ENCODE measurements around the gene RNF34.

Gene RNF34

DNA sequence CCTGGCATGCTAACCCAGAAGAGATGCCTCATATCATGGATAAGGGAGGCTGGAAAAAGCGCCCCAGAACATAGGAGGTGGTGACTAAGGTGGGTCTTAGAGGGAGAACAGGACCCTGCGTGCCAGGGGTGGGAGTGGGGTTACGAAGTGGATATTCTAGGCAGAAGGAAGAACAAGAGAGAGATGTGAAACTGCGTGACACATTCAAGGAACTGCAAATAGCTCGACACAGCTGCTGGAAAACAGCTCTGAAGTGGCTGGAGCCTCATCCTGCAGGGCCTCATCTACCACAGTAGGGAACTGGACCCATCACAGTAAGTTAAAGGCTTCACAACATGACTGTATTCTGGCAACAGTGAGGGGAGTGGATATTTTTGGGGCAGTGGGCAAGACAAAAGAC lies 61.1 kb downstream of the RNF34 start:
- no peak for DNase-seq (ENCODE audit: low read depth, low spot score)

DNA sequence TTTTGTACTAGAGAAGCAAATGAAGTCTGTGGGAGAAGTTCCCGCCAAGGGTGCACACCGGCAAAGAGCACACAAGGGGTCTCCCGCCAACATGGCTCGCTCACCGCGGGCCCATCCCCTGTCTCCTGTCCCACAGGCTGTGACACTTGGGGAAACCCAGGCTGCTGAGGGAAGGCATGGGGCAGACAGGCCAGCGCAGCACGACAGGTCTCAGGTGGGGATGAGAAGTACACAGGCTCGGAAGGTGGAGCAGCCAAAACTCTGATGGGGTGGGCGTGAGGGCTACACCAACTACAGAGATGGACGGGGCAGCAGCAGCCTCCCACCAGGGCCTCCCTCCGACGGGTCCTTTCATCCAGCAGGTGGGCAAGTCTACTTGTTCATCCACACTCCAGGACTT lies 64.4 kb downstream of the RNF34 start:
- no peak for DNase-seq (ENCODE audit: low read depth, low spot score)
- H3K27ac ChIP-seq, result no peak overlapping the region

More for the DNA sequence above, 61.1 kb downstream of the RNF34 start:
- no peak overlapping the region for H3K27ac ChIP-seq

DNA sequence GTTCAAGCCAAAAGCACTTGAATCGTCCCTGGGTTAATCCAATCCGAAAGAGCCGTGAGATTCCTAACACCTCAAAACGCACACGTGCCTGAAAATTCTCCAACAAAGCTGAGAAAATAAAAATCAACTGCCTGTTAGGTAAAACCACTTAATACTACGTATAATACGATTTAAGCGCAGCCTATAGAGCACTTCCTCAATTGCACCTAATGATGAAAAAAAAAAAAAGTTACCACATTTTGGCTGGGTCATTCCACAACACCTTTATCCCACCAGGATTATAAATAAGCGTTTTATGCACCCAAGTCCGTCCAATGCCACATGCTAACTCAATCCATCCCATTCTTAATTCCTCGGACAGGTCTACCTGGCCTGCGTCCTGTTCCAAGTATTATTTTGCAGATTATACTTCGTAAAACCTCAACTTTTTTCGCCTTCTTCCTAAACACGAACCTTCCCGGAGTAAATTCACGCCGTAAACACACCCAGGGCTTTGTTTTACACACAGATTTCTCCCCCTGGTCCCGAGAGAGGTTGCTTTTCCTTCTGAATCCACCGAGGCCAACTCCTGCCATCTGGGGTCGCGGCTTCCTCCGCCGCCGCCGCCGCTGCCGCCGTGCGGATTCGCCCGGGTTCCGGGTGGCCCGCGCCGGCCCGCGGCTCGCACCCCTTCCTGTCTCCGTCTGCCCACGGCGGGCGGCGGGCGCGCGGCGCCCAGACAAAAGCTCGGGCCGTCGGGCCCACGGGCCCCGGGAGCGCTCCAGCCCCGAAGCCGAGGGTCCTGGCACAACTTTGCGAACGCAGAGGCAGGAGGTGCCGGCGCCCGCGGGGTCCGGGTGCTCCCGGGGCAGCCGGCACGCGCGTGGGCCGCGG lies 66.2 kb downstream of the RNF34 start:
- no peak for DNase-seq (ENCODE audit: low read depth, low spot score)
- H3K27ac ChIP-seq, result peak overlapping the region; percentile 32

DNA sequence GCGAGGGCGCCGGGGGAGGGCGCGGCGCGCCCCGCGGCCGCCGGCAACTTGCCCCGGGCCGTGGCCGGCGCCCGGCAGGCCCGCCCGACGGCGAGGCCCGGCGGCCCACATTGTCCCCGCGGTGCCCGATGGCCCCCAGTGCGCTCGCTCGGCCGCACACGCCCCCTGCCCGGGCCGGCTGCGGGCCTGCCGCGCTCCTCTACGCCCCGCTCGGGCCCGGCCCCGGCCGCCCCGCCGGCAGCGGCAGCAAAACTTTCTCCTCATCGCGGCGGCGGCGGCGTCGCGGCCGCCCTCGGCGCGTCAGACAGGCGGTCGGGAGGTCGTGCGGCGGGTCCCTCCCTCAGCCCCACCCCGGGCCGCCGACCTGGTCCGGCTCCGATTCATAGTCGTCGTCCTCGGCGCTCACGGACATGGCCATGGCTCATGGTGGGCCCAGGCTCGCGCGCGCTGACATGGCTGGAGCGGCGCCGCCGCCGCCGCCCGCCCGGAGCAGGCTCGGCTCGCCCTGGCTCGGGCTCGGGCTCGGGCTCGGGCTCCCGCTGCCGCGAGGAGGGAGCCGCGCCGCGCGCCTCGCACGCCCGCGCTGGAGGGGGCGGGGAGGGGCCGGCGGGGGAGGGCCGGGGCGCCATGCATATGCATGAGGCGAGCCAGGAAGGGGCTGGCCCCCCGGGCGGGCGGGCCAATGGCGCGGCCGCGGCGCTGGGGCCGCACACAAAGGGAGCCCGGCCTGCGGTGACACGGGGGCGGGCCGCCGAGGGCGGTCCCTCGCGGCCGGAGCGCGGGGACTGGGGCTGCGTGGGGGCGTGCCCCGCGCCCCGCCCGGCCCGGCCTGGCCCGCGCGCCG lies 67.1 kb downstream of the RNF34 start:
- peak; percentile 34 for DNase-seq (ENCODE audit: low read depth, low spot score)
- peak overlapping the region; percentile 32 for H3K27ac ChIP-seq

DNA sequence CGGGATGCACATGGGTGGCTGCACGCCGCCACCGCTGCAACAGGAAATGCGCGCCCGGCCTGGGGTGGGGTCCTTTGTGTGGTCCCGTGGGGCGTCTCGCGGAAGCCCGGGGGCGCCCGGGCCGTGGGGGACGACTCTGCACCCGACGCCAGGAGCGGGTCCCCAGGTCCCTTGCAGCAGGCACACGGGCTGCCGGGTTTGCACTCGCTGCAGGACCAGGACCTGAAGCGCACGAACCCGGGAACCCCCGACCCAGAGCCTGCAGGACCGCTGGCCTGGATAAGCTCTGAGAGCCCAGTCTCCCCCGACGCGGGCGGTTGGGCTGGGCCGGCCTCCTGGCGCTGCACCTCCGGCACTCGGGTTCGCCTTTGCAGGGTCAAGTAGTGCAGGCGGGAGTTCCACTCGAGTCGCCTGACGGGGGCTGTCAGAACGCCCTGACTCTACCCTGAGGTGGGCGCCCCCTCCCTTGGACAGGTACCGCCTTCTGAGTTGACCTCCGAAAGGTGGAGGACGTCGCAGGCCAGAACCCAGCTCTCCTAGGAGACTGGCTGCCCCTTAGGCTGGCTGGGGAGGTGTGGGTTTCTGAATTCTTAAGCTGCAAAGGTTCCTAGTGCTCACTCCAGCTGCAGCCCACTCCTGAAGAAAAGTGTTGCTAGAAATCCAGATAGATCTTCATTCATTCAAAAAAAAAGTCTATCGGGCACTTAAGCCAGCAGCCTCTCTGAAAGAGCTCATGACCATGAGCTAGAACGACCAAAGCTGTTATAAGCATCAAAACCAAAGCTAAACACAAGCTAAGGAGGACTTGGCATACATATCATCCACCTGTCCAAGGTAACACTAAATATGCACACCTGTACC lies 68.0 kb downstream of the RNF34 start:
- no peak overlapping the region for H3K27ac ChIP-seq
- DNase-seq (ENCODE audit: low read depth, low spot score), result no peak

DNA sequence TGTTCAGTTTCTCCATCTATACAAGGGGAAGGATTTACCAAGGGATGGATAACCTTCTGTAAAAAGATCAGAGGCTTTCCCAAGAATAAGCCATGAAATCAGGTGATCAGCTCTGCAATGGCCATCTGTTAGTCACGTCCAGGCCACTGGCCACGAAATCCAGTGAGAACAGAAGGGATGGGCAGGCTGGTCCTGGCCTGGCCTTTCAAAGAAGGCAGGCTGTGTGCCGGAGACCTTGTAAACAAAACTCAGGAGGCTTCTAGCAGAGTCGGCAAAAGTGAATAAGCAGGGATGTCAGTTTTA lies 68.5 kb downstream of the RNF34 start:
- no peak for DNase-seq (ENCODE audit: low read depth, low spot score)
- no peak overlapping the region for H3K27ac ChIP-seq

DNA sequence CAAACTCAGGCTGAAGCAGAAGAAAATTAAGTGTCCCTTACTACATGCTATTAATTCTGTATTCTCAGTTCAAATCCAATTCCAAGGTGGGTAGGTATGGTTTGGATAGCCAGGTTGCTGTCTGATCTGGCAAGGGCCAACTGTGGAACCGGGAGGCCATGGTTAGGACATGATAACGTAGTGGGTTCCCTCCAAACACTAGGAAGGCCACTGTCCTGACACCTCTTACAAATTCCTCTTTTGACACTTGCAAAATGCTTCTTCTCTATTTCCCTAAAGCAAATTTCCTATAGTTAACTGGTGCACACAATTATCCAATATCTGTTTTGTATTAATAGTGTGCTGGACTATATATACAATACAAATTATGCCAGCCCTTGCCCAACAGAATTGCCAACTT lies 70.8 kb downstream of the RNF34 start:
- H3K27ac ChIP-seq, result no peak overlapping the region

DNA sequence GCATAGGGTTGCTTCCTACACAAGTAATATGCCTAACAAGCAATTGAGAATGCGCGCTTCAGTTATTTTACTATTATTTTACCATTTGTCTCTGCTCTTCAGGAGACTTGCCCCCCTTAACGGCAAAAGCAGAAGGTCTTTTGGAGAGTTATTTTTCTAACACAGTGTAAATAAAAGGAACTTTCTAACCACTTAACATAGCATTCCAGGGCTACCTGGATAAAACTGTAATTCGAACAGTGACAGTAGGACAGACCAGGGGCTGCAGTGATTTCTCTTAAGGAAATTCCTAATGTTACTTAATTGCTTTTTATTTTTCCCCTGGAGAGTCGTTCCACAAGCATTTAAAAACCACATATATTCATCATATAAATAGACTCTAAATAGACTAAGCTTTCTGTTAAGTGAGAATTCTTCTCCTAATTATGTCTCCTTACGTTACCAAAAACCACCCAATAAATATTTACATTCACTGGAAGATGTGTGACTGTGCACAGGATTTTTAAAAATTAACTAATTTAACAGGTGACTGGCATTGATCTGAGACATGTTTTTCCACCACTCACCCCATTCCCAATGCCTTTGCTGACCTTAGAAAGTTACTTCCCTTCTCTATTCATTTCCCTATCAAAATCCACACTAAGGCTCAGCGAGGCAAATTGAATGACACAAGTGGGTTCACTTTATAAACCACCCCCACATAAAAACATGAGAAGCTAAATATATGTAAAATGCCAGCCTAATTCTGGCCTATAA lies 72.4 kb downstream of the RNF34 start:
- DNase-seq (ENCODE audit: low read depth, low spot score), result no peak
- H3K27ac ChIP-seq, result no peak overlapping the region

More for the DNA sequence above, 70.8 kb downstream of the RNF34 start:
- no peak for DNase-seq (ENCODE audit: low read depth, low spot score)

All from epithelial cell of prostate (primary cell).